Panc1 (cell line): ENCODE measurements around the gene SMYD4.

Source experiments
- POLR2AphosphoS5 ChIP-seq: IDR thresholded peaks from 2 replicates; pipeline ENCODE4 v1.6.1; 2012; ENCODE audit warnings: mild to moderate bottlenecking, low read depth, low read length, moderate library complexity
- SIN3A ChIP-seq: IDR thresholded peaks from 2 replicates; pipeline ENCODE4 v1.6.1; 2012; ENCODE audit warnings: low read depth, mild to moderate bottlenecking, low read length, moderate library complexity, borderline replicate concordance; ENCODE audit not compliant: insufficient read depth
- TCF7L2 ChIP-seq: IDR thresholded peaks from 2 replicates; pipeline ENCODE4 v1.6.1; 2011; ENCODE audit warnings: mild to moderate bottlenecking, low read depth, low read length, inconsistent platforms
- TF ChIP-seq, protein P1 (sequence below), 2 experiments: IDR thresholded peaks; 2 replicates each; pipeline ENCODE4 v1.6.1; 2011 to 2012; ENCODE audit warnings: low read depth in 2 of 2, control low read depth in 1 of 2, low read length in 1 of 2, mild to moderate bottlenecking in 1 of 2, moderate library complexity in 1 of 2; ENCODE audit not compliant: insufficient read depth in 1 of 2
- TF ChIP-seq, protein P2 (sequence below): fragments of 450-650 bp; IDR thresholded peaks from 2 replicates; pipeline ENCODE4 v1.5.1; 2017; ENCODE audit warnings: mild to moderate bottlenecking

DNA sequence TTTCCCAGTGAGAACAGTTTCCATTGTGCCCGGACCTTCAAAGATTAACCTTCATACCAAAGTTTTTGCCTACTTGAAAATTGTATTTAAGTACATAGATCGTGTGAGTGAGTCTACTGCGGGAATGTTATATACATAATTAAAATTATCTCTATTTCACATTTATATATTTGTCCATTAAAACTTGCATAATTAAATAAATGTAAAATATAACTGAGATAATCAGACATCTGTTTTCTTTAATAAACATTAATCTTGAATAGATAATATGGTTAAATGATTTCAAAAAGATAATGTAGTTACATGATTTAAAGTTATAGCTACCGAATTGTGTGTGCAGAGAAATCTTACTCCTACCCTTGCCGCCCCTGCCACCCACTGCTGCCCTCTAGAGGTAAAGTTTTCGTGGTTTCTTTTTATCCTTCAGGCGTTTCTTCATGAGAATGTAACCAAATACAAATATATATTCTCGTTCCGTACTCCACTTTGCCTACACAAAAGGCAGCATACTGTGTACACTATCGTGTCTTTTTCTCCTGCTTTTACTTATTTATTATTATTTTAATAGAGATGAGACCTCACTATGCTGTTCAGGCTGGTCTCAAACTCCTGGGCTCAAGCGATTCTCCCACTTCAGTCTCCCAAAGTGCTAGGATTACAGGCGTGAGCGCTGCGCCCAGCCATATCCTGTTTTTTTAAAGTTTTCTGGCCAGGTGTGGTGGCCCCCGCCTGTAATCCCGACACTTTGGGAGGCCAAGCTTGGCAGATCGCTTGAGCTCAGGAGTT, 35.7 kb upstream of the SMYD4 start:
- no peak for TF ChIP-seq POLR2AphosphoS5
- TF ChIP-seq, protein P1, sequence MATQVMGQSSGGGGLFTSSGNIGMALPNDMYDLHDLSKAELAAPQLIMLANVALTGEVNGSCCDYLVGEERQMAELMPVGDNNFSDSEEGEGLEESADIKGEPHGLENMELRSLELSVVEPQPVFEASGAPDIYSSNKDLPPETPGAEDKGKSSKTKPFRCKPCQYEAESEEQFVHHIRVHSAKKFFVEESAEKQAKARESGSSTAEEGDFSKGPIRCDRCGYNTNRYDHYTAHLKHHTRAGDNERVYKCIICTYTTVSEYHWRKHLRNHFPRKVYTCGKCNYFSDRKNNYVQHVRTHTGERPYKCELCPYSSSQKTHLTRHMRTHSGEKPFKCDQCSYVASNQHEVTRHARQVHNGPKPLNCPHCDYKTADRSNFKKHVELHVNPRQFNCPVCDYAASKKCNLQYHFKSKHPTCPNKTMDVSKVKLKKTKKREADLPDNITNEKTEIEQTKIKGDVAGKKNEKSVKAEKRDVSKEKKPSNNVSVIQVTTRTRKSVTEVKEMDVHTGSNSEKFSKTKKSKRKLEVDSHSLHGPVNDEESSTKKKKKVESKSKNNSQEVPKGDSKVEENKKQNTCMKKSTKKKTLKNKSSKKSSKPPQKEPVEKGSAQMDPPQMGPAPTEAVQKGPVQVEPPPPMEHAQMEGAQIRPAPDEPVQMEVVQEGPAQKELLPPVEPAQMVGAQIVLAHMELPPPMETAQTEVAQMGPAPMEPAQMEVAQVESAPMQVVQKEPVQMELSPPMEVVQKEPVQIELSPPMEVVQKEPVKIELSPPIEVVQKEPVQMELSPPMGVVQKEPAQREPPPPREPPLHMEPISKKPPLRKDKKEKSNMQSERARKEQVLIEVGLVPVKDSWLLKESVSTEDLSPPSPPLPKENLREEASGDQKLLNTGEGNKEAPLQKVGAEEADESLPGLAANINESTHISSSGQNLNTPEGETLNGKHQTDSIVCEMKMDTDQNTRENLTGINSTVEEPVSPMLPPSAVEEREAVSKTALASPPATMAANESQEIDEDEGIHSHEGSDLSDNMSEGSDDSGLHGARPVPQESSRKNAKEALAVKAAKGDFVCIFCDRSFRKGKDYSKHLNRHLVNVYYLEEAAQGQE (IDR thresholded peaks at IDR 0.05; ENCODE audit: insufficient read depth in 1 of 2, low read depth in 2 of 2, low read length in 1 of 2): no peak
- TF ChIP-seq SIN3A: no peak
- TF ChIP-seq, protein P2, sequence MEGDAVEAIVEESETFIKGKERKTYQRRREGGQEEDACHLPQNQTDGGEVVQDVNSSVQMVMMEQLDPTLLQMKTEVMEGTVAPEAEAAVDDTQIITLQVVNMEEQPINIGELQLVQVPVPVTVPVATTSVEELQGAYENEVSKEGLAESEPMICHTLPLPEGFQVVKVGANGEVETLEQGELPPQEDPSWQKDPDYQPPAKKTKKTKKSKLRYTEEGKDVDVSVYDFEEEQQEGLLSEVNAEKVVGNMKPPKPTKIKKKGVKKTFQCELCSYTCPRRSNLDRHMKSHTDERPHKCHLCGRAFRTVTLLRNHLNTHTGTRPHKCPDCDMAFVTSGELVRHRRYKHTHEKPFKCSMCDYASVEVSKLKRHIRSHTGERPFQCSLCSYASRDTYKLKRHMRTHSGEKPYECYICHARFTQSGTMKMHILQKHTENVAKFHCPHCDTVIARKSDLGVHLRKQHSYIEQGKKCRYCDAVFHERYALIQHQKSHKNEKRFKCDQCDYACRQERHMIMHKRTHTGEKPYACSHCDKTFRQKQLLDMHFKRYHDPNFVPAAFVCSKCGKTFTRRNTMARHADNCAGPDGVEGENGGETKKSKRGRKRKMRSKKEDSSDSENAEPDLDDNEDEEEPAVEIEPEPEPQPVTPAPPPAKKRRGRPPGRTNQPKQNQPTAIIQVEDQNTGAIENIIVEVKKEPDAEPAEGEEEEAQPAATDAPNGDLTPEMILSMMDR: peak; percentile 82
- TF ChIP-seq TCF7L2: no peak
